Stimulated activated CD4-positive, alpha-beta T cell treated with anti-CD3 and anti-CD28 coated beads, Interleukin-15, amount 100 ng/mL, for 1 hour (primary cell): ENCODE results near the gene USP5.
A peak's percentile ranks its signal among the peaks of the same experiment; 100 is the strongest.

ENCODE experiments used
- DNase-seq, 2 donors: peaks; one replicate each; pipeline ENCODE4 v3.0.0-alpha.2; 2020; ENCODE audit warnings: low read depth in 1 of 2, low spot score in 1 of 2

Gene USP5

DNA sequence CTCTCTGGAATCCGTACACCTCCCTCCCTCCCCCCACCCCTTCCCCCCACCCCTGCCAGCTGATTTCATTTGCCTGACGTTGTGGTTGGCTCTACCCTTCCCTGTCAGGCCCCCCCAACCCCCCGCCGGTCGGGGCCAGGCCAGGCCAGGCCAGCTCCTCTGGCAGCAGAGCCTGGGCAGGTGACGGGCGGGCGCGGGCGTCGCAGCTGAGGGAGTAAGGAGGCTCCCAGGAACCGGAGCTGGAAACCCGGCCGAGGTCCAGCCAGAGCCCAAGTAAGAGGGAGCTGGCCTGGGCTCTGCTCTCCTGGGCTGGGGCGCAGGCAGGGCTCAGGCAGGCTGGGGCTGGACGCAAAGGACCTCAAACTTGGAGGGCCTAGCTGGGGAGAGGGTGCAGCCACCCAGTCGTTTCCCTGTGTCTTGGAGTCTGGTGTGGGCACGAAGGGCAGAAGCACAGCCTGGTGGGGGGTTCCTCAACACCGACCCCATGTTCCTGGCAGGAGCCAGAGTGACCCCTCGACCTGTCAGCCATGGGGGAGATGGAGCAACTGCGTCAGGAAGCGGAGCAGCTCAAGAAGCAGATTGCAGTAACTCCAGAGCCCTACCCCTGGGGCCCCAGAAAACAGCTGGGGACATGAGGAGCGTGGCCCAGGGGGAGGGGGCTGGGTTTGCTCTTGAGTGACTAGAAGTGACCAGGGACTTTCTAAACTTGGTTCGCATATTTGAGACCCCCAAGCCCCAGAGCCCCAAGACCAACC lies 11.0 kb upstream of the USP5 start, which contains the start of gene GNB3:
Gene GNB3 (plus strand): TSS at position 165 of the 755 bp plus-strand sequence. CDS start 363 bp downstream, at position 528.
- no peak for DNase-seq

GRCh38 chr12:6842075-6842474 lies 9.9 kb upstream of the USP5 start:
- no peak for DNase-seq

DNA sequence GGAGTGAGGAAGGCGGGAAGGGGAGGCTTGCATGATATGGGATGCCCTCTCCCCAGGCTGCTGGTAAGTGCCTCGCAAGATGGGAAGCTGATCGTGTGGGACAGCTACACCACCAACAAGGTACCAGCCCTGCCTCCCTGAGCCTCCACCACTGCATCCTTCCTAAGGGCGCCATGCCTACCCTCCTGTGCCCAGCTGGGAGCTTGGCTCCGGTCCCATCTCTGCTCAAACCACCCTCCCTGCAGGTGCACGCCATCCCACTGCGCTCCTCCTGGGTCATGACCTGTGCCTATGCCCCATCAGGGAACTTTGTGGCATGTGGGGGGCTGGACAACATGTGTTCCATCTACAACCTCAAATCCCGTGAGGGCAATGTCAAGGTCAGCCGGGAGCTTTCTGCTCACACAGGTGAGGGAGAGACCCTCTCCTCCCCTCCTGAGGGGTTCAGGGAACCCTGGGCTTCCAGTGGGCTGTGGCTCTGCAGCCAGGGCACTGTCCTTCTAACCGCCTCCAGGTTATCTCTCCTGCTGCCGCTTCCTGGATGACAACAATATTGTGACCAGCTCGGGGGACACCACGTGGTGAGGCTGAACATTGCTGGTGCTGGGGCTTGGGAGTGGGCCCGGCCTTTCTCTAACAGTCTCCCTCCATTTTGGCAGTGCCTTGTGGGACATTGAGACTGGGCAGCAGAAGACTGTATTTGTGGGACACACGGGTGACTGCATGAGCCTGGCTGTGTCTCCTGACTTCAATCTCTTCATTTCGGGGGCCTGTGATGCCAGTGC lies 8.6 kb upstream of the USP5 start:
- no peak for DNase-seq

DNA sequence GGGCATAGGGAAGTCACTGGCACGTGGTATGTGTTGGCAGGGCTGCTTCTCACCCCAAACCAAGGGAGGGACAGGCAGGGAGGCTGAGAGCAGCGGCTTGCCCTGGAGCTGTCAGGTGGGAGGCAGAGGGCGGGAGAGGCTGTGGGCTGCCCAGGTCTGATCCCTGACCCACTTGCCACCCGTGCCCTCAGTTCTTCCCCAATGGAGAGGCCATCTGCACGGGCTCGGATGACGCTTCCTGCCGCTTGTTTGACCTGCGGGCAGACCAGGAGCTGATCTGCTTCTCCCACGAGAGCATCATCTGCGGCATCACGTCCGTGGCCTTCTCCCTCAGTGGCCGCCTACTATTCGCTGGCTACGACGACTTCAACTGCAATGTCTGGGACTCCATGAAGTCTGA lies 6.6 kb upstream of the USP5 start:
- no peak for DNase-seq

- no peak for DNase-seq
Measured at GRCh38 chr12:6846316-6846869, 5.6 kb upstream of the USP5 start.

- no peak for DNase-seq
Measured at GRCh38 chr12:6847676-6848075, 4.3 kb upstream of the USP5 start.

DNA sequence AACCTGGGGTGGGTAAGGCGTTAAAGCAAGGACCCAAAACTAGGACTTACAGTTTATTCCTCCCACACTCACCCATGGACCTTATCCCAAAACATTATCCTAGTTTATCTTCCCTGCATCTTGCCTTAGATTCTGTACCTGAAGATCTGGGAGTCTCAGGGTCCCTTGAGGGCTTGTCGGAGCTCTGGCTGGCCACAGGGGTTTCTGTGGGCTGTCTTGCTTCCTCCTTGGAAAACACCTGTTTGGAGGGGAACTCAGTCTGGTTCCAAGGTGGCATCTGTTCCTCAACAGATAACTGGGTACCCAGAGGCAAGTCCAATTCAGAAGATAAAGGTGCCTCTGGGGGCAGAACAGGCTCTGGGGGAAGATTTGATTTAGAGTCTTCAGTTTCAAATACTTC lies 2.5 kb upstream of the USP5 start:
- no peak for DNase-seq

GRCh38 chr12:6849976-6850560 lies 1.9 kb upstream of the USP5 start:
- DNase-seq, result no peak

DNA sequence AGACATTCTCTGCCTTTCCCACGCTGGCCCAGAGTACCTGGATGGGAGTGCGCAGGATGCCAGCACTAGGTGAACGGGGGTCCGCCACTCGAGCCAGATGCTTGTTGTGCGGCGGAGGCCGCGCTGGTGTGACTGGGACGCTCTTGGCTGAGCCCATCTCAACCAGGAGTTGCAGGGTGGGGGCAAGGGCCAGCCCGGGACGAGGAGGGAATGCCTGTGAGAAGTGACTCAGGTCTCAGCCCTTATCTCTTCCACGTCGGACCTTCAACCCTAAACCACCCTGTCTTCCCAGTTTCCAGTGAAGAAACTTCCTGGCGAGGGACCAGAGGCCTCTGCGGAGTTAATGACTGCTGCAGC lies 1.2 kb upstream of the USP5 start:
- DNase-seq, result no peak

- DNase-seq, result peak; percentile 73 to 79
Measured at GRCh38 chr12:6851153-6851920, 613 bp upstream of the USP5 start, which contains the start of gene CDCA3. CDCA3 (minus strand) TSS chr12:6851286; CDS start chr12:6850952, 334 bp downstream.

DNA sequence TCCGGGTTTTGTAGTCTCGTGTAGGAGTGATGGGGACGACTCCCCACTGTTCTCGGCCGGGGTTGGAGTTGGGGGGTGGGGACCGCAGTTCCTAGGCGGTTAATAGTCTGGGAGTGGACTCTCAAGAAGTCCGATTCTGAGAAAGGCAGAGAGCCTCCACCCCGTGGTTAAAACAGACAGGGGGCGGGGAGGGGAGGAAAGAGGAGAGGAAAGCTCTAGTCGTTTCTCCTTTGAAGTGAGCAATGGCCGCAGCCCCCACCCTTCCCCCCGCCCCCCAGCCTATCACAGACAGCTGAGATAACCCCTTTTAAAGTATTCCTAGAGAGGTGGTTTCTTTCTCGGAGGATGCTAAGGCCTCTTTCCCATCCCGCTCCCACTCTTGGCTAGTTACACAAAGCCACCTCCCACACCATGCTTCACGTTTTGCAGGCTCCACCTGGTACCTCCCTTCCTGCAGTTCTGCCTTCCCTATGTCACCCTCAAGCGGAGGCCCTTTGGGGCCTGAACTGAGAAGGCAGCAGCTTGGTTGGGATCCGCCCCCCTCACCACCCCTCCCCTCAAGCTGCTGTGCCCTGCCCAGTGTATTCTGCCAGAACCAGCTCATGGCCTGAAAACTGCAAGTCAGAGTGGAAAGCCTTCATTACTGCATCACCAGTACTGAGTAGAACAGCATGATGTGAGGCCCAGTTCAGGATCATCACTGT lies 853 bp downstream of the USP5 start:
- peak; percentile 14 to 57 for DNase-seq

- no peak for DNase-seq
Measured at GRCh38 chr12:6853626-6854025, 1.7 kb downstream of the USP5 start.

- DNase-seq, result no peak
Measured at GRCh38 chr12:6854036-6854435, 2.1 kb downstream of the USP5 start.

DNA sequence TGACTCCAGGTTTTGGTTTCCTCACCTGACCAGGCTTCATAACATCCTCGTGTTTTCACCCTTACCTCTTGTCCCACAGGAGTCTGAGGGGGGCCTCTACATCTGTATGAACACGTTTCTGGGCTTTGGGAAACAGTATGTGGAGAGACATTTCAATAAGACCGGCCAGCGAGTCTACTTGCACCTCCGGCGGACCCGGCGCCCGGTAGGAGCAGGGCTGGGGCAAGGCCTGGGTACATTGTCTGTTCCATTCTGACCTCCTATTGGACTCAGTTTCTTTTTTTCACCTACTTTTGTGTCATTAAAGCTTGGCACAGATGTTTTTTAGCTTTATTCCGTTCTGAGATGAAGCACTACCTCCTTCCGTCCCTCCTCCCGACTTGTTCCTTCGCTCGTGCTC lies 3.4 kb downstream of the USP5 start:
- no peak for DNase-seq

- no peak for DNase-seq
Measured at GRCh38 chr12:6858799-6859198, 6.8 kb downstream of the USP5 start.

DNA sequence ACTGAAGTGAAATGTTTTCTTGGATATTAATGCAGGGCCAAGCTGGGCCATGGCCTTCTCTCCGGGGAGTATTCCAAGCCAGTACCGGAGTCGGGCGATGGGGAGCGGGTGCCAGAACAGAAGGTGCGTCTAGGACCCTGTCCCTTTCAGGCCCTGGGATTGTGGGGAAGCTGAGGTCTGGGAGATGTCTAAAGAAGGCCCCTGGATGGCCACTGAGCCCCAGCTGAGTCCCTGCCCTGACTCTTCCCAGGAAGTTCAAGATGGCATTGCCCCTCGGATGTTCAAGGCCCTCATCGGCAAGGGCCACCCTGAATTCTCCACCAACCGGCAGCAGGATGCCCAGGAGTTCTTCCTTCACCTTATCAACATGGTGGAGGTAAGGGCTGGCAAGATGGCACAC lies 8.2 kb downstream of the USP5 start:
- no peak for DNase-seq

DNA sequence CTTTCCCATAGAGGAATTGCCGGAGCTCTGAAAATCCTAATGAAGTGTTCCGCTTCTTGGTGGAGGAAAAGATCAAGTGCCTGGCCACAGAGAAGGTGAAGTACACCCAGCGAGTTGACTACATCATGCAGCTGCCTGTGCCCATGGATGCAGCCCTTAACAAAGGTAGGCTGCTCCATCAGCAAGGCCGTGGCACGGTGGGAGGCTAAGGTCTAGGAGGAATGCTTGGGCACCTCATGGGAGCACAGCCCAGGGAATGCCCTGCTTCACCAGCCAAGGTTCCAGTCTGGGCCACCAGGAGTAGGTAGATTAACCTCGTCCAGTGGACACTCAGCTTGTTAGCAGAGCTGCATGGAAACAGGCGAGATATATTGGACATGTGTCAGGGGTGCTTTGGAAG lies 9.0 kb downstream of the USP5 start:
- no peak for DNase-seq

- DNase-seq, result no peak
Measured at GRCh38 chr12:6861391-6861790, 9.4 kb downstream of the USP5 start.

- DNase-seq, result no peak
Measured at GRCh38 chr12:6863033-6863432, 11.1 kb downstream of the USP5 start.

GRCh38 chr12:6863586-6864321 lies 11.8 kb downstream of the USP5 start:
- DNase-seq, result no peak
